HG02938 (cell line): ENCODE results near the gene GIGYF1.

Experiments used
- ATAC-seq: cut with Tn5 transposase; IDR thresholded peaks from one replicate; pipeline ENCODE4 v1.9.1; 2021; ENCODE audit warnings: mild to moderate bottlenecking, moderate library complexity; ENCODE audit not compliant: unreplicated experiment

Gene GIGYF1

GRCh38 chr7:100640517-100641440, 53.3 kb downstream of the GIGYF1 start:
- ATAC-seq: no peak

DNA sequence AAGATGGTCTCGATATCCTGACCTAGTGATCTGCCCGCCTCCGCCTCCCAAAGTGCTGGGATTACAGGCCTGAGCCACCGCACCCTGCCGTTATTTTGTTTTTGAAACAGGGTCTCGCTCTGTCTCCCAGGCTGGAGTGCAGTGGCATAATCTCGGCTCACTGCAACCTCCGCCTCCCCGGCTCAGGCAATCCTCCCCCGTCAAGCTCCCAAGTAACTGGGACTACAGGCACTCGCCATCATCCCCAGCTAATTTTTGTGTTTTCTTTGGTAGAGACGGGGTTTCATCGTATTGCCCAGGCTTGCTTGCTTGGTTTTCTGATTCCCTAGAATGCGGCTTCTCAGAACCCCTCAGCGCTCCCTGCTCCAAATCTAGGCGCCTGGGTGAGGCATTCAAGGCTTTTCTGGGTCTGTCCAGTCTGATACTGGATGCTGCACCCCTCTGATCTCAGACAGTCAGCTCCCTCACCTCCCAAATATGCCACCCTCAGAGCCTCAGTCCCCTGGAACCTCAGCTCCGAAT, 54.0 kb downstream of the GIGYF1 start:
- ATAC-seq: no peak

- no peak for ATAC-seq
Measured at GRCh38 chr7:100632951-100633717, 60.9 kb downstream of the GIGYF1 start.

DNA sequence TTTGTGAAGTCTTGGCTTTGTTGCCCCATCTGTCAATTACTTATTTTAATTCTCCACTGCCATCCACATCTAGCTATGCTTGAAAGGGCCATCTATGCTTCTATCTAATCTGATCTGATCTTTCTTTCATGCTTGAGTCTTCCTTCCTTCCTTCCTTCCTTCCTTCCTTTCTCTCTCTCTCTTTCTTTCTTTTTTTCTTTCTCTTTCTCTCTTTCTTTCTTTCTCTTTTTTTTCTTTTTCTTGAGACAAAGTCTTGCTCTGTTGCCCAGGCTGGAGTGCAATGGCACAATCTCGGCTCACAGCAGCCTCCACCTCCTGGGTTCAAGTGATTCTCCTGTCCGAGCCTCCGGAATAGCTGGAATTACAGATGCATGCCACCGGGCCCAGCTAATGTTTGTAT, 64.0 kb downstream of the GIGYF1 start:
- no peak for ATAC-seq
